Liver (tissue), 9 donors: ENCODE data around the gene KCNIP4. TPM values are rescaled to one million over a fixed set of nuclear protein-coding genes. Genes with fewer than 3 reads are reported as not detected.

ENCODE experiments used
- DNase-seq: peaks from one replicate; pipeline ENCODE4 v3.0.0-alpha.2; 2017; ENCODE audit warnings: low spot score
- H3K27ac ChIP-seq, 2 donors: one replicate each; pipeline ENCODE4 v1.7.0; 2013; ENCODE audit warnings: inconsistent platforms in 2 of 2, low read length in 2 of 2, control low read depth in 1 of 2, low read depth in 1 of 2, mild to moderate bottlenecking in 1 of 2
- H3K27me3 ChIP-seq, 4 donors: one replicate each; pipeline versions ENCODE4 v1.6.1 to v1.7.0; 2013; ENCODE audit warnings: low read length in 3 of 4, inconsistent platforms in 1 of 4, mild to moderate bottlenecking in 1 of 4, moderate library complexity in 1 of 4; ENCODE audit not compliant: control insufficient read depth in 4 of 4, insufficient read depth in 4 of 4
- H3K36me3 ChIP-seq, 4 donors: one replicate each; pipeline versions ENCODE4 v1.6.1 to v1.7.0; 2013; ENCODE audit warnings: low read length in 3 of 4, mild to moderate bottlenecking in 3 of 4, low read depth in 1 of 4, moderate library complexity in 1 of 4; ENCODE audit not compliant: control insufficient read depth in 4 of 4, insufficient read depth in 3 of 4
- H3K4me1 ChIP-seq, 4 donors: one replicate each; pipeline versions ENCODE4 v1.6.1 to v1.7.0; 2013; ENCODE audit warnings: low read length in 3 of 4, mild to moderate bottlenecking in 3 of 4, moderate library complexity in 1 of 4; ENCODE audit not compliant: control insufficient read depth in 4 of 4, insufficient read depth in 4 of 4
- H3K4me3 ChIP-seq, 3 donors: one replicate each; pipeline versions ENCODE4 v1.6.1 to v1.7.0; 2013; ENCODE audit warnings: low read length in 3 of 3, control low read depth in 1 of 3, low read depth in 1 of 3, mild to moderate bottlenecking in 1 of 3
- H3K9ac ChIP-seq, 2 donors: one replicate each; pipeline ENCODE4 v1.7.0; 2013; ENCODE audit warnings: low read length in 2 of 2, mild to moderate bottlenecking in 2 of 2, moderate library complexity in 2 of 2, control low read depth in 1 of 2, low read depth in 1 of 2
- H3K9me3 ChIP-seq, 4 donors: one replicate each; pipeline versions ENCODE4 v1.6.1 to v1.7.0; 2013; ENCODE audit warnings: low read length in 3 of 4; ENCODE audit not compliant: control insufficient read depth in 4 of 4
- EGR1 ChIP-seq, 2 donors: IDR thresholded peaks; 2 replicates each; pipeline ENCODE4 v1.6.1; 2016 to 2018; ENCODE audit warnings: antibody characterized with exemption in 2 of 2, low read depth in 2 of 2
- FOXA1 ChIP-seq: IDR thresholded peaks from 2 replicates; pipeline ENCODE4 v1.6.1; 2016; ENCODE audit warnings: antibody characterized with exemption
- GABPA ChIP-seq, 2 donors: IDR thresholded peaks in 1 of 2; conservative IDR thresholded peaks in 1 of 2; 2 replicates each; pipeline ENCODE4 v1.6.1; 2016; ENCODE audit warnings: antibody characterized with exemption in 2 of 2, mild to moderate bottlenecking in 1 of 2, moderate library complexity in 1 of 2
- HNF4A ChIP-seq, 2 donors: conservative IDR thresholded peaks; 2 replicates each; pipeline ENCODE4 v1.6.1; 2016; ENCODE audit warnings: antibody characterized with exemption in 2 of 2, mild to moderate bottlenecking in 2 of 2
- HNF4G ChIP-seq: IDR thresholded peaks from 2 replicates; pipeline ENCODE4 v1.6.1; 2016; ENCODE audit warnings: antibody characterized with exemption
- JUND ChIP-seq, 2 donors: IDR thresholded peaks; 2 replicates each; pipeline ENCODE4 v1.6.1; 2016; ENCODE audit warnings: antibody characterized with exemption in 2 of 2
- RAD21 ChIP-seq, 2 donors: IDR thresholded peaks; 2 replicates each; pipeline ENCODE4 v1.6.1; 2016; ENCODE audit warnings: antibody characterized with exemption in 2 of 2, mild to moderate bottlenecking in 2 of 2
- RXRA ChIP-seq, 2 donors: IDR thresholded peaks; 2 replicates each; pipeline ENCODE4 v1.6.1; 2017 to 2018; ENCODE audit warnings: antibody characterized with exemption in 2 of 2, mild to moderate bottlenecking in 1 of 2
- SP1 ChIP-seq: IDR thresholded peaks from 2 replicates; pipeline ENCODE4 v1.6.1; 2018; ENCODE audit warnings: antibody characterized with exemption, mild to moderate bottlenecking
- TAF1 ChIP-seq: conservative IDR thresholded peaks from 2 replicates; pipeline ENCODE4 v1.6.1; 2016; ENCODE audit warnings: antibody characterized with exemption, mild to moderate bottlenecking
- YY1 ChIP-seq: IDR thresholded peaks from 2 replicates; pipeline ENCODE4 v1.6.1; 2016; ENCODE audit warnings: antibody characterized with exemption, mild to moderate bottlenecking
- WGBS: extraction: QIAGEN DNeasy Blood & Tissue Kit; methylation state at CpG from one replicate; pipeline ENCODE4 v1.1.7; 2013; 5-methylcytosine and 5-hydroxymethylcytosine counted together
- polyA plus RNA-seq, 2 donors: library from polyadenylated mRNA; stranded (reverse) in 1 of 2; unstranded in 1 of 2; fragments of 200-250 nt in 1 of 2; fragments of >200 nt in 1 of 2; fragmentation: Nextera tagmentation in 1 of 2; extraction: Ambion mirVana in 1 of 2; gene quantifications; one replicate each; pipeline versions ENCODE4 v1.2.1 to v1.2.3, GENCODE V29; 2013 to 2015
- total RNA-seq, 2 donors: library from RNA; depleted of rRNA; stranded (reverse); fragments of >200 nt; gene quantifications; one replicate each; pipeline ENCODE4 v1.2.3, GENCODE V29; 2014
- TF ChIP-seq, protein P1 (sequence below): IDR thresholded peaks from 2 replicates; pipeline ENCODE4 v1.6.1; 2016; ENCODE audit warnings: antibody characterized with exemption
- TF ChIP-seq, protein P2 (sequence below): IDR thresholded peaks from 2 replicates; pipeline ENCODE4 v1.6.1; 2016; ENCODE audit warnings: antibody characterized with exemption, mild to moderate bottlenecking
- TF ChIP-seq, protein P3 (sequence below): fragments of 150-350 bp; IDR thresholded peaks from 2 replicates; pipeline ENCODE4 v1.5.1; 2017; ENCODE audit warnings: improper control_type of control experiment, low read depth, low read length; ENCODE audit not compliant: missing input control
- TF ChIP-seq, protein P4 (sequence below): IDR thresholded peaks from 2 replicates; pipeline ENCODE4 v1.6.1; 2016; ENCODE audit warnings: antibody characterized with exemption
- TF ChIP-seq, protein P5 (sequence below): IDR thresholded peaks from 2 replicates; pipeline ENCODE4 v1.6.1; 2016; ENCODE audit warnings: antibody characterized with exemption
- donor health status: healthy.
- donor health status: healthy.
- donor health status: healthy.
- donor health status: healthy.
- donor health status: healthy.

KCNIP4 gene
- total and polyA plus RNA-seq, 4 donors = 0.08 to 0.14 TPM; not detected in 2

DNA sequence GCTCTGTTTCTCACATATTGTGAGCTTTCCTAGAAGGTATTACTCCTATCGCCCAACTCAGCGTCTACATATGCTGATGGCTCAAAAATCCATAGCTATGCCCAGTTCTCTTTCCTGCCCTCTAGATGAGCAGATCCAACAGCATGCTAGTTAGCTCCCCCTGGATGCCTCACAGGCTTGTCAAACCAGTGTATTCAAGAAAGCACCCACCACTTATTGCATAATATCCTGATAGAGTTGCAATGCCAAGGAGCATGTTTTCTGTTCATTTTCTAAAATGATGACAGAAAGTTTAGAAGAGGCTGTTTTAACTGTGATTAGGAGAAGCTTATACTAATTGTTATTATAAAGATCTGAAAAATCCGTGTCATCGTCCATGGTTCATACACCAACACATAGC is 1250.2 kb downstream of the KCNIP4 start (continued):
- TF ChIP-seq, protein P1, sequence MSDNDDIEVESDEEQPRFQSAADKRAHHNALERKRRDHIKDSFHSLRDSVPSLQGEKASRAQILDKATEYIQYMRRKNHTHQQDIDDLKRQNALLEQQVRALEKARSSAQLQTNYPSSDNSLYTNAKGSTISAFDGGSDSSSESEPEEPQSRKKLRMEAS = no peak
- TF ChIP-seq JUND (IDR thresholded peaks at IDR 0.05) (no peak), RXRA (IDR thresholded peaks at IDR 0.05) (no peak)

DNA sequence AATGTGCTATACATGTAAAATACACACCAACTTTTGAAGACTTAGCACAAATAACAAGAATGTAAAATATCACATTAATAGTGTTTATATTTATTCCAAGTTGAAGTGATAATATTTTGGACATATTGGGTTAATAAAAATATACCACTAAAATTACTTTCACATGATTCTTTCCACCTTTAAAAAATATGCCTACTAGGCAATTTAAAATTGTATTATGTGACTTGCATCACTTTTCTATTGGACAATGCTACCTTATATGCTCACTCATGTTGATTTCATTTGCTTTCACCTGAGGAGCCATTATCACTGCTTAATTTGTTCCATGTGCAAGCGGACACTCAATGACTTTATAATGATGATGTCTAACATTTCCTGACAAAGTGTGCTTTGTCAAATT is 1251.8 kb downstream of the KCNIP4 start:
- peaks cover 0 to 3% (median 1%) of the 10 kb centered on the region in 4 donors for H3K27me3 ChIP-seq
- no peak overlapping the region for H3K27ac ChIP-seq
- no peak for DNase-seq
- H3K4me3 ChIP-seq = no peak overlapping the region
- TF ChIP-seq, protein P2, sequence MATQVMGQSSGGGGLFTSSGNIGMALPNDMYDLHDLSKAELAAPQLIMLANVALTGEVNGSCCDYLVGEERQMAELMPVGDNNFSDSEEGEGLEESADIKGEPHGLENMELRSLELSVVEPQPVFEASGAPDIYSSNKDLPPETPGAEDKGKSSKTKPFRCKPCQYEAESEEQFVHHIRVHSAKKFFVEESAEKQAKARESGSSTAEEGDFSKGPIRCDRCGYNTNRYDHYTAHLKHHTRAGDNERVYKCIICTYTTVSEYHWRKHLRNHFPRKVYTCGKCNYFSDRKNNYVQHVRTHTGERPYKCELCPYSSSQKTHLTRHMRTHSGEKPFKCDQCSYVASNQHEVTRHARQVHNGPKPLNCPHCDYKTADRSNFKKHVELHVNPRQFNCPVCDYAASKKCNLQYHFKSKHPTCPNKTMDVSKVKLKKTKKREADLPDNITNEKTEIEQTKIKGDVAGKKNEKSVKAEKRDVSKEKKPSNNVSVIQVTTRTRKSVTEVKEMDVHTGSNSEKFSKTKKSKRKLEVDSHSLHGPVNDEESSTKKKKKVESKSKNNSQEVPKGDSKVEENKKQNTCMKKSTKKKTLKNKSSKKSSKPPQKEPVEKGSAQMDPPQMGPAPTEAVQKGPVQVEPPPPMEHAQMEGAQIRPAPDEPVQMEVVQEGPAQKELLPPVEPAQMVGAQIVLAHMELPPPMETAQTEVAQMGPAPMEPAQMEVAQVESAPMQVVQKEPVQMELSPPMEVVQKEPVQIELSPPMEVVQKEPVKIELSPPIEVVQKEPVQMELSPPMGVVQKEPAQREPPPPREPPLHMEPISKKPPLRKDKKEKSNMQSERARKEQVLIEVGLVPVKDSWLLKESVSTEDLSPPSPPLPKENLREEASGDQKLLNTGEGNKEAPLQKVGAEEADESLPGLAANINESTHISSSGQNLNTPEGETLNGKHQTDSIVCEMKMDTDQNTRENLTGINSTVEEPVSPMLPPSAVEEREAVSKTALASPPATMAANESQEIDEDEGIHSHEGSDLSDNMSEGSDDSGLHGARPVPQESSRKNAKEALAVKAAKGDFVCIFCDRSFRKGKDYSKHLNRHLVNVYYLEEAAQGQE = no peak
- no peak for TF ChIP-seq YY1
- TF ChIP-seq, protein P3, sequence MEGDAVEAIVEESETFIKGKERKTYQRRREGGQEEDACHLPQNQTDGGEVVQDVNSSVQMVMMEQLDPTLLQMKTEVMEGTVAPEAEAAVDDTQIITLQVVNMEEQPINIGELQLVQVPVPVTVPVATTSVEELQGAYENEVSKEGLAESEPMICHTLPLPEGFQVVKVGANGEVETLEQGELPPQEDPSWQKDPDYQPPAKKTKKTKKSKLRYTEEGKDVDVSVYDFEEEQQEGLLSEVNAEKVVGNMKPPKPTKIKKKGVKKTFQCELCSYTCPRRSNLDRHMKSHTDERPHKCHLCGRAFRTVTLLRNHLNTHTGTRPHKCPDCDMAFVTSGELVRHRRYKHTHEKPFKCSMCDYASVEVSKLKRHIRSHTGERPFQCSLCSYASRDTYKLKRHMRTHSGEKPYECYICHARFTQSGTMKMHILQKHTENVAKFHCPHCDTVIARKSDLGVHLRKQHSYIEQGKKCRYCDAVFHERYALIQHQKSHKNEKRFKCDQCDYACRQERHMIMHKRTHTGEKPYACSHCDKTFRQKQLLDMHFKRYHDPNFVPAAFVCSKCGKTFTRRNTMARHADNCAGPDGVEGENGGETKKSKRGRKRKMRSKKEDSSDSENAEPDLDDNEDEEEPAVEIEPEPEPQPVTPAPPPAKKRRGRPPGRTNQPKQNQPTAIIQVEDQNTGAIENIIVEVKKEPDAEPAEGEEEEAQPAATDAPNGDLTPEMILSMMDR = no peak
- TF ChIP-seq RAD21 (IDR thresholded peaks at IDR 0.05) = no peak
- TF ChIP-seq HNF4G = no peak
- no peak for TF ChIP-seq JUND (IDR thresholded peaks at IDR 0.05)
- no peak for TF ChIP-seq TAF1
- no peak for TF ChIP-seq EGR1 (IDR thresholded peaks at IDR 0.05; ENCODE audit: low read depth in 2 of 2)
- no peak for TF ChIP-seq SP1
- TF ChIP-seq, protein P1 = no peak
- TF ChIP-seq, protein P4, sequence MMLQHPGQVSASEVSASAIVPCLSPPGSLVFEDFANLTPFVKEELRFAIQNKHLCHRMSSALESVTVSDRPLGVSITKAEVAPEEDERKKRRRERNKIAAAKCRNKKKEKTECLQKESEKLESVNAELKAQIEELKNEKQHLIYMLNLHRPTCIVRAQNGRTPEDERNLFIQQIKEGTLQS = no peak
- no peak for TF ChIP-seq RXRA (IDR thresholded peaks at IDR 0.05)
- TF ChIP-seq, protein P5, sequence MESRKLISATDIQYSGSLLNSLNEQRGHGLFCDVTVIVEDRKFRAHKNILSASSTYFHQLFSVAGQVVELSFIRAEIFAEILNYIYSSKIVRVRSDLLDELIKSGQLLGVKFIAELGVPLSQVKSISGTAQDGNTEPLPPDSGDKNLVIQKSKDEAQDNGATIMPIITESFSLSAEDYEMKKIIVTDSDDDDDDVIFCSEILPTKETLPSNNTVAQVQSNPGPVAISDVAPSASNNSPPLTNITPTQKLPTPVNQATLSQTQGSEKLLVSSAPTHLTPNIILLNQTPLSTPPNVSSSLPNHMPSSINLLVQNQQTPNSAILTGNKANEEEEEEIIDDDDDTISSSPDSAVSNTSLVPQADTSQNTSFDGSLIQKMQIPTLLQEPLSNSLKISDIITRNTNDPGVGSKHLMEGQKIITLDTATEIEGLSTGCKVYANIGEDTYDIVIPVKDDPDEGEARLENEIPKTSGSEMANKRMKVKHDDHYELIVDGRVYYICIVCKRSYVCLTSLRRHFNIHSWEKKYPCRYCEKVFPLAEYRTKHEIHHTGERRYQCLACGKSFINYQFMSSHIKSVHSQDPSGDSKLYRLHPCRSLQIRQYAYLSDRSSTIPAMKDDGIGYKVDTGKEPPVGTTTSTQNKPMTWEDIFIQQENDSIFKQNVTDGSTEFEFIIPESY = no peak
- TF ChIP-seq FOXA1 = no peak
- no peak for TF ChIP-seq HNF4A (conservative IDR thresholded peaks at IDR 0.05)
- TF ChIP-seq GABPA (IDR thresholded peaks at IDR 0.05 in 1 of 2, conservative IDR thresholded peaks at IDR 0.05 in 1 of 2) = no peak
- H3K4me1 ChIP-seq = peaks cover 2 to 17% (median 14%) of the 10 kb centered on the region in 4 donors
- WGBS = 88% methylated on average over 1 of the region's 1 CpG
- no peaks in the 10 kb centered on the region for H3K9me3 ChIP-seq
- no peak overlapping the region for H3K9ac ChIP-seq
- no peaks in the 10 kb centered on the region for H3K36me3 ChIP-seq
